Trophoblast cell (in vitro differentiated cells and primary cell): ENCODE results near the gene EXOSC1.
A peak's percentile ranks its signal among the peaks of the same experiment; 100 is the strongest.
"Not testable (repeated sequence)": the region's sequence is repeated elsewhere in the genome, so short reads cannot be mapped to it uniquely, and the experiment has no call there.

Experiments
- DNase-seq, 2 donors: peaks; one replicate each; pipeline ENCODE4 v3.0.0-alpha.2; 2016
- H2AFZ ChIP-seq: 2 replicates; pipeline ENCODE4 v1.6.1; 2013; ENCODE audit warnings: low read length, moderate library complexity, mild to moderate bottlenecking; ENCODE audit not compliant: insufficient read depth, poor library complexity
- H2AK5ac ChIP-seq: 2 replicates; pipeline ENCODE4 v1.6.1; 2013; ENCODE audit warnings: mild to moderate bottlenecking, low read length
- H2BK120ac ChIP-seq: 2 replicates; pipeline ENCODE4 v1.6.1; 2013; ENCODE audit warnings: low read length, mild to moderate bottlenecking, moderate library complexity; ENCODE audit not compliant: insufficient read depth, poor library complexity
- H2BK12ac ChIP-seq: 2 replicates; pipeline ENCODE4 v1.6.1; 2013; ENCODE audit warnings: mild to moderate bottlenecking, low read length, moderate library complexity
- H2BK5ac ChIP-seq: 2 replicates; pipeline ENCODE4 v1.6.1; 2013; ENCODE audit warnings: low read length, low read depth, moderate library complexity, mild to moderate bottlenecking; ENCODE audit not compliant: poor library complexity
- H3K14ac ChIP-seq: 2 replicates; pipeline ENCODE4 v1.6.1; 2013; ENCODE audit warnings: mild to moderate bottlenecking, low read length
- H3K18ac ChIP-seq: 2 replicates; pipeline ENCODE4 v1.6.1; 2013; ENCODE audit warnings: mild to moderate bottlenecking, low read length
- H3K23ac ChIP-seq: 2 replicates; pipeline ENCODE4 v1.6.1; 2013; ENCODE audit warnings: low read length
- H3K27ac ChIP-seq: 2 replicates; pipeline ENCODE4 v1.5.1; 2013; ENCODE audit warnings: low read depth, mild to moderate bottlenecking, inconsistent platforms, low read length, moderate library complexity
- H3K27me3 ChIP-seq: 2 replicates; pipeline ENCODE4 v1.6.1; 2013; ENCODE audit warnings: inconsistent platforms, mild to moderate bottlenecking, low read length, moderate library complexity; ENCODE audit not compliant: insufficient read depth
- H3K36me3 ChIP-seq, 2 experiments: 1 replicate in 1 of 2; 2 replicates in 1 of 2; pipeline ENCODE4 v1.6.1; 2013; ENCODE audit warnings: low read length in 2 of 2, mild to moderate bottlenecking in 2 of 2, moderate library complexity in 1 of 2; ENCODE audit not compliant: insufficient read depth in 2 of 2, control insufficient read depth in 1 of 2
- H3K4ac ChIP-seq: 2 replicates; pipeline ENCODE4 v1.6.1; 2013; ENCODE audit warnings: low read depth, mild to moderate bottlenecking, low read length, moderate library complexity
- H3K4me1 ChIP-seq, 2 experiments: 1 replicate in 1 of 2; 2 replicates in 1 of 2; pipeline ENCODE4 v1.6.1; 2013; ENCODE audit warnings: low read length in 2 of 2, mild to moderate bottlenecking in 2 of 2, moderate library complexity in 1 of 2; ENCODE audit not compliant: insufficient read depth in 2 of 2, control insufficient read depth in 1 of 2
- H3K4me2 ChIP-seq: 2 replicates; pipeline ENCODE4 v1.6.1; 2013; ENCODE audit warnings: inconsistent platforms, mild to moderate bottlenecking, low read length, moderate library complexity
- H3K4me3 ChIP-seq: 2 replicates; pipeline ENCODE4 v1.5.1; 2013; ENCODE audit warnings: mild to moderate bottlenecking, low read depth, low read length, inconsistent platforms
- H3K79me1 ChIP-seq: one replicate; pipeline ENCODE4 v1.6.1; 2013; ENCODE audit warnings: low read length
- H3K79me2 ChIP-seq: 2 replicates; pipeline ENCODE4 v1.6.1; 2013; ENCODE audit warnings: low read length, mild to moderate bottlenecking; ENCODE audit not compliant: control insufficient read depth, insufficient read depth, poor library complexity
- H3K9ac ChIP-seq: 2 replicates; pipeline ENCODE4 v1.6.1; 2013; ENCODE audit warnings: mild to moderate bottlenecking, low read length
- H3K9me3 ChIP-seq: 2 replicates; pipeline ENCODE4 v1.6.1; 2013; ENCODE audit warnings: low read depth, mild to moderate bottlenecking, control low read depth, inconsistent platforms, low read length; ENCODE audit not compliant: insufficient read depth
- H4K12ac ChIP-seq: 2 replicates; pipeline ENCODE4 v1.6.1; 2013; ENCODE audit warnings: low read depth, mild to moderate bottlenecking, low read length, moderate library complexity
- H4K8ac ChIP-seq: 2 replicates; pipeline ENCODE4 v1.6.1; 2013; ENCODE audit warnings: low read depth, mild to moderate bottlenecking, low read length, moderate library complexity
- H4K91ac ChIP-seq: one replicate; pipeline ENCODE4 v1.6.1; 2013; ENCODE audit warnings: low read depth, mild to moderate bottlenecking, low read length, moderate library complexity
- WGBS: extraction: QIAGEN DNeasy Blood & Tissue Kit; methylation state at CpG from one replicate; pipeline ENCODE4 v1.1.7; 2013; ENCODE audit warnings: missing lambda C conversion rate; ENCODE audit not compliant: insufficient read length, insufficient coverage; ENCODE audit errors: extremely low coverage; 5-methylcytosine and 5-hydroxymethylcytosine counted together

The EXOSC1 gene

GRCh38 chr10:97407211-97407951, 38.4 kb downstream of the EXOSC1 start:
- H2AFZ ChIP-seq, result no peak overlapping the region
- whole genome bisulfite sequencing, result no CpG with 5 or more reads among the region's 10 CpGs
- no peak overlapping the region for H2BK5ac ChIP-seq
- no peak overlapping the region for H3K23ac ChIP-seq
- no peak overlapping the region for H3K9ac ChIP-seq
- H3K9me3 ChIP-seq, result no peaks in the 10 kb centered on the region
- H3K4me3 ChIP-seq, result no peak overlapping the region
- no peaks in the 10 kb centered on the region for H3K36me3 ChIP-seq
- no peak overlapping the region for H4K12ac ChIP-seq
- H3K14ac ChIP-seq, result no peak overlapping the region
- no peaks in the 10 kb centered on the region for H3K79me2 ChIP-seq
- H2BK120ac ChIP-seq, result no peak overlapping the region
- DNase-seq, result peak; percentile 58 to 86
- peaks cover 0 to 8% of the 10 kb centered on the region in 2 experiments for H3K4me1 ChIP-seq
- H3K4me2 ChIP-seq, result peak overlapping the region; percentile 72
- H4K8ac ChIP-seq, result no peak overlapping the region
- no peaks in the 10 kb centered on the region for H3K27me3 ChIP-seq
- H2AK5ac ChIP-seq, result no peak overlapping the region
- H3K18ac ChIP-seq, result no peak overlapping the region
- H3K79me1 ChIP-seq, result no peaks in the 10 kb centered on the region
- no peak overlapping the region for H4K91ac ChIP-seq
- H2BK12ac ChIP-seq, result no peak overlapping the region
- H3K27ac ChIP-seq, result no peak overlapping the region
- no peak overlapping the region for H3K4ac ChIP-seq

- H3K9me3 ChIP-seq, H3K27ac ChIP-seq, H3K79me2 ChIP-seq, H2BK12ac ChIP-seq, H3K14ac ChIP-seq, H3K4me3 ChIP-seq, H3K4ac ChIP-seq, H3K18ac ChIP-seq, H3K79me1 ChIP-seq, H3K23ac ChIP-seq, H4K91ac ChIP-seq, H2BK120ac ChIP-seq, DNase-seq, H2AK5ac ChIP-seq, H3K36me3 ChIP-seq, H2BK5ac ChIP-seq, H3K4me2 ChIP-seq, H2AFZ ChIP-seq, H3K27me3 ChIP-seq, H4K8ac ChIP-seq, H3K9ac ChIP-seq, H4K12ac ChIP-seq, H3K4me1 ChIP-seq: not testable (repeated sequence)
- WGBS, result no CpG with 5 or more reads among the region's 7 CpGs
Measured at GRCh38 chr10:97406483-97406882, 39.3 kb downstream of the EXOSC1 start.

DNA sequence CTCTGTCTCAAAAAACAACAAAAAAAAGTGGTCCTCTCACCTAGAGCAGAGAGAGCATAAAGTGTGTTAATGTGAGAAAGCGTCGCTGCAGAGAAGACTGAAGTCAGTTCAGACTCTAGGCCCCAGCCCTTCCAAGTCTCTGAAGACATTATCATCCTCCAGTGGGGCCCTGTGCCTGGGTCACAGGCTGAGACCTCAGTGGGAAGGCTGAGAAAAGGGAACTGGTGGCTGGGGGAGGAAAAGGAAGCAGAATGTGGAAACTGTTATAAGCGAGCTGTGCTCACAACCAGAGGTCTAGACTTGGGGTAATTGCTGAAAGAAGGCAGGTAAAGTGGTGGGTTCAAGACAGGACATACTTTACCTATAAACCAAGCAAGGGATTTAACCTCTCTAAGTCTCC, 39.7 kb downstream of the EXOSC1 start:
- no peak overlapping the region for H4K8ac ChIP-seq
- no peak for DNase-seq
- no peaks in the 10 kb centered on the region for H3K36me3 ChIP-seq
- no peaks in the 10 kb centered on the region for H3K9me3 ChIP-seq
- WGBS, result no CpG with 5 or more reads among the region's 3 CpGs
- no peak overlapping the region for H2AK5ac ChIP-seq
- H3K27me3 ChIP-seq, result no peaks in the 10 kb centered on the region
- H2BK120ac ChIP-seq, result no peak overlapping the region
- H3K79me1 ChIP-seq, result no peaks in the 10 kb centered on the region
- H2BK5ac ChIP-seq, result no peak overlapping the region
- H3K79me2 ChIP-seq, result no peaks in the 10 kb centered on the region
- H4K12ac ChIP-seq, result no peak overlapping the region
- H3K9ac ChIP-seq, result no peak overlapping the region
- no peak overlapping the region for H3K4ac ChIP-seq
- H3K4me1 ChIP-seq, result peaks cover 0 to 6% of the 10 kb centered on the region in 2 experiments
- no peak overlapping the region for H3K23ac ChIP-seq
- H3K4me2 ChIP-seq, result no peak overlapping the region
- no peak overlapping the region for H2AFZ ChIP-seq
- H4K91ac ChIP-seq, result no peak overlapping the region
- no peak overlapping the region for H3K14ac ChIP-seq
- H3K27ac ChIP-seq, result no peak overlapping the region
- no peak overlapping the region for H3K18ac ChIP-seq
- H2BK12ac ChIP-seq, result no peak overlapping the region
- no peak overlapping the region for H3K4me3 ChIP-seq

GRCh38 chr10:97404044-97404443, 41.8 kb downstream of the EXOSC1 start:
- no peaks in the 10 kb centered on the region for H3K9me3 ChIP-seq
- H3K79me2 ChIP-seq, result no peaks in the 10 kb centered on the region
- H3K4me3 ChIP-seq, result no peak overlapping the region
- H3K27me3 ChIP-seq, result no peaks in the 10 kb centered on the region
- H2BK120ac ChIP-seq, result no peak overlapping the region
- H3K18ac ChIP-seq, result no peak overlapping the region
- H3K14ac ChIP-seq, result no peak overlapping the region
- no peak overlapping the region for H3K23ac ChIP-seq
- H4K8ac ChIP-seq, result no peak overlapping the region
- H3K4me1 ChIP-seq, result peaks cover 2 to 10% of the 10 kb centered on the region in 2 experiments
- no peak overlapping the region for H3K9ac ChIP-seq
- H2AK5ac ChIP-seq, result no peak overlapping the region
- no peak overlapping the region for H3K4me2 ChIP-seq
- no peak overlapping the region for H2BK5ac ChIP-seq
- H3K27ac ChIP-seq, result no peak overlapping the region
- DNase-seq, result no peak
- no peak overlapping the region for H4K12ac ChIP-seq
- H4K91ac ChIP-seq, result no peak overlapping the region
- no peaks in the 10 kb centered on the region for H3K79me1 ChIP-seq
- H2BK12ac ChIP-seq, result no peak overlapping the region
- H3K4ac ChIP-seq, result no peak overlapping the region
- no peaks in the 10 kb centered on the region for H3K36me3 ChIP-seq
- no peak overlapping the region for H2AFZ ChIP-seq
